GM12865 (cell line): ENCODE data around the gene MTX1.
"Not testable (repeated sequence)": the region's sequence is repeated elsewhere in the genome, so short reads cannot be mapped to it uniquely, and the experiment has no call there.

Experiments used
- DNase-seq: peaks from one replicate; pipeline ENCODE4 v3.0.0; 2010; ENCODE audit warnings: low read depth
- H3K4me3 ChIP-seq: 2 replicates; pipeline ENCODE4 v1.5.1; 2011; ENCODE audit warnings: mild to moderate bottlenecking, low read depth, low read length, control low read depth
- CTCF ChIP-seq: IDR thresholded peaks from 2 replicates; pipeline ENCODE4 v1.5.1; 2011; ENCODE audit warnings: low read length, control low read depth, low read depth, inconsistent platforms; ENCODE audit not compliant: insufficient read depth; ENCODE audit errors: missing control alignments

Gene MTX1

GRCh38 chr1:155208541-155209311 is at the start of gene MTX1:
Gene MTX1 (plus strand): TSS chr1:155208695. CDS start chr1:155208805, 110 bp downstream.
- peak within 1 kb of the TSS; percentile 87 for H3K4me3 ChIP-seq
- peak; percentile 89 for DNase-seq
- no peak for TF ChIP-seq CTCF

GRCh38 chr1:155158991-155159390 is 49.5 kb upstream of the MTX1 start:
- no peak for DNase-seq
- no peak overlapping the region for H3K4me3 ChIP-seq
- TF ChIP-seq CTCF, result no peak

- no peak for TF ChIP-seq CTCF
- DNase-seq, result no peak
- no peak overlapping the region for H3K4me3 ChIP-seq
Observed at GRCh38 chr1:155160128-155160527, 48.4 kb upstream of the MTX1 start.

GRCh38 chr1:155162631-155163030 is 45.9 kb upstream of the MTX1 start:
- DNase-seq, H3K4me3 ChIP-seq: not testable (repeated sequence)

- DNase-seq, H3K4me3 ChIP-seq: not testable (repeated sequence)
Observed at GRCh38 chr1:155163785-155164184, 44.7 kb upstream of the MTX1 start.

- DNase-seq, H3K4me3 ChIP-seq: not testable (repeated sequence)
Observed at GRCh38 chr1:155164625-155165024, 43.9 kb upstream of the MTX1 start.

- H3K4me3 ChIP-seq, result no peak overlapping the region
- DNase-seq, result no peak
- TF ChIP-seq CTCF, result no peak
Observed at GRCh38 chr1:155166051-155166470, 42.4 kb upstream of the MTX1 start.

GRCh38 chr1:155166471-155167165 is 41.9 kb upstream of the MTX1 start:
- H3K4me3 ChIP-seq, result no peak overlapping the region
- no peak for DNase-seq
- TF ChIP-seq CTCF, result no peak
